Stimulated activated CD4-positive, alpha-beta T cell treated with anti-CD3 and anti-CD28 coated beads, Interleukin-1b, Interleukin-23, amount 100 ng/mL, for 1 hour (primary cell): Measurements from ENCODE around the gene FAM50A.

Experiments
- DNase-seq, 2 donors: peaks; one replicate each; pipeline ENCODE4 v3.0.0-alpha.2; 2020; ENCODE audit warnings: low read depth in 2 of 2

Gene FAM50A

DNA sequence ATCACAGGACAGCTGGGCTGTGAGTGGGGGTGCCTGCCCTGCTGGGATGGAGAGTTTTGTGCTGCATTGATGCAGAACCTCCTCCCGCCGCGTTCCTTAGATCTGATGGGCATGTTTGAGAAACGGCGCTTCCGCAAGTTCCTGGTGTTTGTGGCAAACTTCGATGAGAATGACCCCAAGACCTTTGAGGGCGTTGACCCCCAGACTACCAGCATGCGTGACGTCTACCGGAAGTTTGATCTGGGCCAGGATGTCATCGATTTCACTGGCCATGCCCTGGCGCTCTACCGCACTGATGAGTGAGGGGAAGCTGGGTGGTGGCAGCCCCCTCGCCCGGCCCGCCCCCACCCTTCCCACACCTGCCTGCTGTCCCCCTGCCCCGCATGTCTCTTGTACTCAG is 4.1 kb upstream of the FAM50A start:
- DNase-seq, result no peak

DNA sequence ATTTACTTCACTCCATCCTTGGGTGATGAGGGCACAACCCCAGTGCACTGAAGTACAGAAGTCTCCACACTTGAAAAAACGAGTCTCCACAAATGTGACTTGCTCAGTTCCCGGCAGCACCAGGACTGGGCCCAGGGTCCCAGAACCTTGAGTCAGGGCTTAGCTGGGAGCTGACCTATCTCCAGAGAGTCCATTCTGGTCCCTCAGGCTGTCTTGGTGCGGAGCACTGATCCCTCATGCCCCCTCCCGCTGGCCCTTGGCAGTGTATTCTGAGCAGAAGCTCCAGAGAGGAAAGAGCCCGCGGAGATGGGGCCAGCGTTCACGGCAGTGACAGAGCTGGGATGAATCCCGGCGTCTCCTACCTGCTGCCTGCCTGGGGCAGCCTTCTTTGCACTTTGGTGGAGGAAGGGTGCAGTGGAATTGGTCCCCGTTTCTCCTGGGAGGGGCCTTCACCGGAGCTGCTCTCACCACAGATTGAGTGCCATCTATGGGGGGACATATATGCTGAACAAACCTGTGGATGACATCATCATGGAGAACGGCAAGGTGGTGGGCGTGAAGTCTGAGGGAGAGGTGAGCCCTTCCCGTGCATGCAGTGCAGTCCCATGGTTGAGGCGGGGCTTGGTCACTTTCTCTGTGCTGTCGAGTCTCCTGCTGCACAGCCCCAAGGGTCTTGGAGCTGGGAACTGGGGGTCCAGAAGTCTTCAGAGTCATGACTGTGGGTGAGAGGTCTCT is 3.2 kb upstream of the FAM50A start:
- no peak for DNase-seq

DNA sequence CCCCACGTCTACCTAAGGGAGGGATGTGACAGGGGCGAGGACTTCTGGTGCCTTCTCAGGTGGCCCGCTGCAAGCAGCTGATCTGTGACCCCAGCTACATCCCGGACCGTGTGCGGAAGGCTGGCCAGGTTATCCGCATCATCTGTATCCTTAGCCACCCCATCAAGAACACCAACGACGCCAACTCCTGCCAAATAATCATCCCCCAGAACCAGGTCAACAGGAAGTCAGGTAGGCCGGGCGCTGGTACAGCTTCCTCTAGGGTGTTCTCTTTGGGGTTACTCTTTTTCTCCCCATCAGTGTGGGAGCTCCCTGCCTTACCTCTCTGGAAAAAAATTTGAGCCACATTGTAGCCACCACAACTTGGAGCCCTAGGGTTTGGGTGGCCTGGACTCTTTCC is 2.4 kb upstream of the FAM50A start:
- no peak for DNase-seq

DNA sequence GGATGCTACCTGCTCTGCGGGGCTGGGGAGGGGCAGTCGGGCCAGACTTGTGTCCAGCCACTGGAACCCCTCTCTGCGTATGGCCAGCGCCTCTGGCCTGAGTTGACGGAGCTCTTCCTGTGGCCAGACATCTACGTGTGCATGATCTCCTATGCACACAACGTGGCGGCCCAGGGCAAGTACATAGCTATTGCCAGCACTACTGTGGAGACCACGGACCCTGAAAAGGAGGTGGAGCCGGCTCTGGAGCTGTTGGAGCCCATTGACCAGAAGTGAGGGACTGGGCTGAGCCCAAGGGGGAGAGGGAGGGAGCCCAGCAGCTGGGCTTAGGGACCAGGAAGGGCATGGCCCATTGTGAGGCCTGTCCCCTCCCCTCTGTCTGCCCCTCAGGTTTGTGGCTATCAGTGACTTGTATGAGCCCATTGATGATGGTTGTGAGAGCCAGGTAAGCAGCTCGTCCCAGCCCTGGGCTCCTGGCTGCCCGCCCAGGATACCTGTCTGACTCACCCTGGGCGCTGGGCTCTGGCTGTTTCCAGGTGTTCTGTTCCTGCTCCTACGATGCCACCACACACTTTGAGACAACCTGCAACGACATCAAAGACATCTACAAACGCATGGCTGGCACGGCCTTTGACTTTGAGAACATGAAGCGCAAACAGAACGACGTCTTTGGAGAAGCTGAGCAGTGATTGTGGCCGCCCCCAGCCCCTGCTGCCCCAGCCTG is 1.8 kb upstream of the FAM50A start:
- DNase-seq, result no peak

DNA sequence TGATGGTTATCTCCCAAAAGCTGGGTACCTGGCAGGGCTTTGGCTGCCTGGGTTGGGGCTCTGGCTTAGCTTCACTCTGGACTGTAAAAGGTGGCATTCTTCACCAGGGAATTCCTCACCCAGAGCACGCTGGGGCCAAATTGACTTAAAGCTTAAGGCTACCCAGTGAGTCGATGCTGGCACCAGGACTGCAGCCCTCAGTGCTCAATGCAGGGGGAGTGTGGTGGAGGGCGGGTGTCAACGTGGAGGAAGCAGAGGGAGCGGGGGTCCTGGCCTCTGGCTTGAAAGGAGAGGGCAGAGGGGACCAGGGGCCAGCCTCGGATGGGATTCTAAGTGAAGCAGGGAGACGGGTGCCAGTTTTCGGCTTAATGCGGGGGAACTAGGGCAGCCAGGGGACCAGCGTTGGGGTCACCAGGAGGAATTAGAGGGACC is 446 bp upstream of the FAM50A start:
- no peak for DNase-seq

DNA sequence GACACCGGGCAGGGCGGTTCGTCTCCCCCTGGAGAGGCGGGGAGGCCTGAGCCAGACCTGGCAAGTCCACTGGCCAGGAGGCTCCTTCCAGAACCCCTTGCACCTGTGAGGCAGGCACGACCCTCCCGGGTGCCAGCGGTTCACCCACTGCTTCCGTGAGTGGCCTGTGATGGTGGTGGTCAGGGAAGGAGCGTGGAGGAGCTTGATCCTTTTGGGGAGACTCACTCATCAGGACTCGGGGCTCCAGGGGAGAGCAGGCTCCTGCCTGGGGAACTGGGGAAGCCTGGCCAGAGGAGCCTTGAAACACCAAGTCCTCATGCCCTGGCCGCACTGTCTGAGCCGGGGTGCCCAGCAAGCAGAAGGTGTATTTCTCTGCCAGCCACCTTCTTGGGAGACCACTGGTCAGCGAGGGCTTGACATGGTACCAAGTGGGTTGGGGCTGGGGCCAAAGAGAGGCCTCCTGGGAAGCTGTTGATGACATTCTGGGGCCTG is 860 bp downstream of the FAM50A start:
- no peak for DNase-seq

DNA sequence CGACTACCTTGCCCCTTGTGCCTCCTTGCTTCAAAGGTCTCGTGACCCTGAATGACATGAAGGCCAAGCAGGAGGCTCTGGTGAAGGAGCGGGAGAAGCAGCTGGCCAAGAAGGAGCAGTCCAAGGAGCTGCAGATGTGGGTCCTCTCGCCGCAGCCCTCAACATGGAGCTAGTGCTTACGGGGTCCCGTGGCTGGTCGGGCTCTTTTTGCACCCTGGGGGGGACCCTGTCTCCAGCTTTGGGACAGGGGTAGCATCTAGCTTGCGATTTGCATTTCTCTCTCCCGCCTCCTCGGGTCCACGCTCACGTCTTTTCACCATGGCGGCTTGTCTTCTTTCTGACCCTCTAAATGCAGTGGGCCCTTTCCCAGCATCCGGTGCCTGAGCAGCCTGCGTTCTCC is 1.8 kb downstream of the FAM50A start:
- DNase-seq, result no peak

DNA sequence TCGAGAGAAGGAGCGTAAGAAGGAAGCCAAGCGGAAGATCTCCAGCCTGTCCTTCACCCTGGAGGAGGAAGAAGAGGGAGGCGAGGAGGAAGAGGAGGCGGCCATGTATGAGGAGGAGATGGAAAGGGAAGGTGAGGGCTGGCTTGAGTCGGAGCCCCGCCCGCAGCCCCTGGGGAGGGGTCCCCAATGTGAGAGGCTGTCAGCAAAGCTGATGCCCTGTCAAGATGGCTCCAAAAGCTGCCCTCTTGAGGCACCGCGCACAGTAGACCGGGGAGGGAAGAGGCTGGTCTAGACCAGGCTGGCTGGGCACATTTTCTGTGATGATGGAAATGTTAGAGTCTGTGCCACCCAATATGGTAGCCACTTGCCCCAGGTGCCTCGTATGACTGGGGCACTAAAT is 2.5 kb downstream of the FAM50A start:
- DNase-seq, result no peak

DNA sequence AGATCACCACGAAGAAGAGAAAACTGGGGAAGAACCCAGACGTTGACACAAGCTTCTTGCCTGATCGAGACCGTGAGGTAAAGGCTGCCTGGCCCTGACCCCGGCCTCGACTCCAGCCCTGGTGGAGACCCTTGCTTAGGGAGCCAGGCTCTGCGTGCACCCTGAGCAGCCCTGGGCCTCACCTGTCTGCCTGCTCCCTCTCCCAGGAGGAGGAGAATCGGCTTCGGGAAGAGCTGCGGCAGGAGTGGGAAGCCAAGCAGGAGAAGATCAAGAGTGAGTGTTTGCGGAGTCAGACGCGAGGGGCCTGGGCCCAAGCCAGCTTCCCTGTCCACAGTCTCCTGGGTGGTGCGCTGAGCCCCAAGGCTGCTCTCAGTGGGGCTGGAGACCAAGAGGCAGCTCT is 4.5 kb downstream of the FAM50A start:
- DNase-seq, result no peak

DNA sequence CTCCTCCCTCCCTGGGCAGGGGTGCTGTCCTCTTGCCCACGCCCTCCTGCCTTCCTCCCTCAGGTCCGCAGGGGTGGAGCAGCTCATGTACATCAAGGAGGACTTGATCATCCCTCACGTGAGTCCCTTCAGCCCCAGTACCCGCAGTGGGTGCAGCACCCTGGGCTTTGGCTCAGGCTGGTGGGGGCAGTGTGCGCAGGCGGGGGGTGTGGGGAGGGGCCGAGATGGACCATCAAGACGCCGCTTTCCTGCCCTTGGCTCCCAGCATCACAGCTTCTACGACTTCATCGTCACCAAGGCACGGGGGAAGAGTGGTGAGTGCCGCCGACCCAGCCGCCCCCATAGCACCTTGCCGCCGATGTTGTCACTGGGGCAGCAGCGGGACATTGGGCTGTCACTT is 5.7 kb downstream of the FAM50A start:
- DNase-seq, result no peak

DNA sequence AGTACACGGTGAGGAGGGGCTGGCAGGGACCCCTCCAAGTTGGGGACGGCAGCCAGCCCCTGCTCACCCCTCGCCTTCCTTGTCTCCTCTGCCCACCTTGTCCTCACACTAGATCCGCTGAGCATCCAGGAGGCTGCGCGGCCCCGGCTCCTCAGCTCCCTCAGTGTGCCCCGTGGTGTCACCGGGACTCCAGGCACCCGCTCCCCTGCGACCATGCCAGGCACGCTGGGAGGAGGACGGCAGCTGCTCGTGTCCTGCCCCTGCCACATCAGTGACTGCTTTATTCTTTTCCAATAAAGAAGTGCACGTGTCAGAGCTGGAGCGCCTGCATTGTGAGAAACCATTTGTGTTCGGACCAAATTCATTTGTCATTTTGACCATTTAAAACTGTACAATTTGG is 6.4 kb downstream of the FAM50A start:
- DNase-seq, result no peak

DNA sequence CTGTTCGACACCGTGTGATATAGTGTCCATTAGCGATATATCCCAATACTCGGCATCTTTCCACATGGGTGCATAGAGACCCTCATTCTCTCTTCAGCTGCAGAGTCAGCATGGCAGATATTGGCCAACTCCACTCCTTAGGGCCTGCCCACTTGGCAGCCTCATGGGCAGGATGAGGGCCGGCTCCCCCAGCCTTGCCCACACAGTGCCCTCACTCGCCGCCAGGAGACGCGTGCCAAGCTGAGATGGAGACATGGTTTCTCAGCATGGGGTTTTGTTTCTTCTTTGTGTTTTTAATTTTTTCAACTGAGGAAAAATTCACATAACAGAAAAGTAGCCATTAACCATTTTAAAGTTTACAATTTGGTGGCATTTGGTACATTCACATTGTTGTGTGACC is 8.9 kb downstream of the FAM50A start:
- DNase-seq, result no peak

DNA sequence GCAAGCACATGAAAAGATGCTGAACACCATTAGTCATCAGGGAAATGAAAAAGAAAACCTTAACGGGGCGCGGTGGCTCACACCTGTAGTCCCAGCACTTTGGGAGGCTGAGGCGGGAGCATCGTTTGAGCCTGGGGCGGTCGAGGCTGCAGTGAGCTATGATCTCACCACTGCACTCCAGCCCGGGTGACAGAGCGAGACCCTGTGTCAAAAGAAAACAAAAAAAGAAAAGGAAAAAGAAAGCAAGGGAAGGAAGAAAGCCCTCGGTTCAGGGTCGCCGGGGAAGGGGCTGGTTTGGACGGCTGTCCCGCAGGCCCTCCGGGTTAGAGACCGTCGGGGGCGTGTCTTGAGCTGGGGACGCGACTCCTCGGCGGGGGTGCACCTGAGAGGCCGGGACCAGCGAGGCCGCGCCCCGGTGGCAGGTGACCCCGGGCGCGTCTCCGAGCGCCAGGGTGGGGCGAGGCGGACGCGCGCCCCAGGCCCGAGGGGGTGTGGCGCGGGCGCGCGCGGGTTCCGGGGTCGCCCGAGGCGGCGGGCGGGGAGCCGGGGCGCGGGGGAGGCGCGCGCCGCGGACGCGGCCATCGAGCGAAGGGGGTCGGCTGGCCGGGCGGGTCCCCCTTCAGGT is 13.7 kb downstream of the FAM50A start:
- no peak for DNase-seq

DNA sequence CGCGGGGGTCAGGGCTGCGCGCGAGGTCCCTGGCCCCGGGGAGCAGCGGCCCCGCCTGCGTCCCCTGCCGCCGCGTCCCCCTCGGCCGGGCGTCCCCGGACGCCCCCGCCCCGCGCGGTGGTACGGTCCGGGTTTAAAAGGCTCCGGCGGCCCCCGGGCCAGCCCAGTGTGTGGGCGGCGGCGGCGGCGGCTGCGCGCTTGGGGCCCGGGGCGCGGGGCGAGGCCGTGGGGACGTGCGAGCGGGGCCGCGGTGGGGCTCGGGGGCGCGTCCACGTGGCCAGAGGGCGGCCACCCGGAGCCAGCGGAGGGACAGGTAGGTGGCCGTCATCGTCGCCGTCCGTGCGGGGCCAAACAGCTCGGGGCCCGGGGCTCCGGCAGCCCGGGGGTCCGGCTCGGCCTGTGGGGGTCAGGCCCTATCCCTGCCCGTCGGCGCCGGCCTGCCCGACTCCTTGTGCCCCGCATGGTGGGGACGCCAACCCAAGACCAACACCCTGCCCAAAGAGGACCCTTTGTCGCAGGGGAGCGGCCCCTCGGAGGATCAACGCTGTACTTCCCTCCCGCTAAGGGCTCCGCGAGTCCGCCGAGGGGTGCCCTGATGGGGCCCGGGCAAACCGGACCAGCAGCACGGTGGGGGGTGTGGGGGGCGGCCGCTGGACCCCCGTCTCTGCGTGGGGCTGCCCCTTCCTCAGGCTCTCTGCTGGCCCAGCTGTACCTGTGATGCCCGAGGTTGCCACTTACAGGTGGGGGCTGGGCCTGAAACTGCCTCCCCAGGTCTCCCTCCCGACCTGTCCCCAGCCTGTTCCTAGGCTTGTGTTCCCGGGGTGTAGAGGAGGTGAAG is 14.4 kb downstream of the FAM50A start, which contains the start of gene PLXNA3:
TSS of gene PLXNA3 (plus strand) at position 166 of the 838 bp plus-strand sequence. CDS start 1,903 bp downstream, outside the sequence.
- DNase-seq, result peak; percentile 34 to 53

DNA sequence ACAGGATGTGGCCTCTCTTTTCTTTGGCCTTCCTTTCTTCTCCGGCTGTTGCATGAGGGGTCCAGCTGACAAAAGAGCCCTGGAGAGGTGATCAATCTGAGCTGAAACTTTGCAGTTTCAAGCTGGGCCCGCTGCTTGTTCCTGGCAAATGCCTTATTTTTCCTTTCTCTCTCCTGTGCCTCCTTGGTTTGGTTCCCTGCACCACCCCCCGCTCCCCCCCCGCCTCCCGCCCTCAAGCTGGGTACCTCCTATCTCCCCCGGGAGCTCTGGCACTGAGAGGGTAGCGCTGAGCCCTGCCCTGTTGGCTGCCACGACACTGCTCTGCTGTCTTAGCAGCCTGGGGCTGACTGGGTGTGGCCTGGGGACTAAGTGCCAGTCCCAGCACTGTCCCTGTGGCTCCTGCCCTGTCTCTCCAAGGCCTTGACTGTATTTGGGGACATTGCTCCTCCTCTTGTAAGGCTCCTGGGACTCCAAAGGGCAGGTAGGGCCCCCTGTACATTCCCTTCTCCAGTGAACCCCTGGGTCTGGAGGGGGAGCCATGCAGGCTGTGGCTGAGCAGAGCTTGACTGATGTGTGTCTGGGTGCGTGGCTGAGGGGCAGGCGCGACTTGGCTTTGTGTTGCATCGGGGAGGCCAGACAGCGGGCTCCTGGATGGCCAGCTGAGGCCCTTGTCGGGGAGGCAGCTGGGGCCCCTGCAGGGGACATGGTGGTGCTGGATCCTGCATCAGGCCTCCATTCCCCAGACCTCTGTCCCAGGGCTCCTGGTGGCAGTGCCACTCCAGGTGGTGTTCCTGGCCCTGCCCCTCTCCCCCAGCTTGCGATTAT is 15.2 kb downstream of the FAM50A start:
- no peak for DNase-seq

DNA sequence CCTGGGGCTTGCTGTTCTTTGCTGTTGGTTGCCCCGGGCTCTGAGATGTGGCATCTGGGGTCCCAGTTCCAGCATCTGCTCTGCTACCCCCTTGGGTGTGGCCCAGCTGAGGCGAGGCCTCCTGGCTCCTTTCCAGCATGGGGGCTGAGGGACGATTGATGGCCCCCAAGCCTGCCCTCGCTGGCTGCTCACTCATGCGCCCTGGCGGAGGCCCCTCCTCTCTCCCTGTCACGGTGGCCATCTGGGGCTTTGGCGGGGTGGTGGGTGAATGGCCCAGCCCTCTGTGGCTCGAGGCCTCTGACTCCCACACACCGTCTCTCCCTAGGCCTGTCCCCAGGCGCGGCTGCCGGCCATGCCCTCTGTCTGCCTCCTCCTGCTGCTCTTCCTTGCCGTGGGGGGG is 15.9 kb downstream of the FAM50A start:
- no peak for DNase-seq

DNA sequence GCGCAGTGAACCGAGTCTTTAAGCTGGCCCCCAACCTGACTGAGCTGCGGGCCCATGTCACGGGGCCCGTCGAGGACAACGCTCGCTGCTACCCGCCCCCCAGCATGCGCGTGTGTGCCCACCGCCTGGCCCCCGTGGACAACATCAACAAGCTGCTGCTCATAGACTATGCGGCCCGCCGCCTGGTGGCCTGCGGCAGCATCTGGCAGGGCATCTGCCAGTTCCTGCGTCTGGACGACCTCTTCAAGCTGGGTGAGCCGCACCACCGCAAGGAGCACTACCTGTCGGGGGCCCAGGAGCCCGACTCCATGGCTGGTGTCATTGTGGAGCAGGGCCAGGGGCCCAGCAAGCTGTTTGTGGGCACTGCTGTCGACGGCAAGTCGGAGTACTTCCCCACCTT is 16.4 kb downstream of the FAM50A start:
- no peak for DNase-seq

DNA sequence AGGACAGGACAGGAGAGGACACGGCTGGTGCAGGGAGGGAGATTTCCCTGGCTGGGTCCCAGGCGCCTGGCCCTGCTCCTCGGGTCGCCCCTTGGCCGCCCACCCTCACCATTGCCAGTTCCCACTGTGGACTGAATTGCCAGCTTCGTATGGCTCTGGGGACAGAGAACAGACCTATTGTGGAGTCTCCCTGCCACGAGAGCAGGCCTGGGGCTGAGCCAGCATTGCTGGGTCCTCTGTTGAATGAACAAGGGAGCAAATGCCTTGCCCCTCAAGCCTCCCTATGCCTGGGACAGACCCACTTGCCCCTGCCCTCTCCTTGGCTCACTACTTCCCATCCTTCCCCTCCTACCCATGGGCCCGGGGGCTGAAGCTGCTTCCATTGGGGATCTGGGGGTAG is 18.5 kb downstream of the FAM50A start:
- no peak for DNase-seq

DNA sequence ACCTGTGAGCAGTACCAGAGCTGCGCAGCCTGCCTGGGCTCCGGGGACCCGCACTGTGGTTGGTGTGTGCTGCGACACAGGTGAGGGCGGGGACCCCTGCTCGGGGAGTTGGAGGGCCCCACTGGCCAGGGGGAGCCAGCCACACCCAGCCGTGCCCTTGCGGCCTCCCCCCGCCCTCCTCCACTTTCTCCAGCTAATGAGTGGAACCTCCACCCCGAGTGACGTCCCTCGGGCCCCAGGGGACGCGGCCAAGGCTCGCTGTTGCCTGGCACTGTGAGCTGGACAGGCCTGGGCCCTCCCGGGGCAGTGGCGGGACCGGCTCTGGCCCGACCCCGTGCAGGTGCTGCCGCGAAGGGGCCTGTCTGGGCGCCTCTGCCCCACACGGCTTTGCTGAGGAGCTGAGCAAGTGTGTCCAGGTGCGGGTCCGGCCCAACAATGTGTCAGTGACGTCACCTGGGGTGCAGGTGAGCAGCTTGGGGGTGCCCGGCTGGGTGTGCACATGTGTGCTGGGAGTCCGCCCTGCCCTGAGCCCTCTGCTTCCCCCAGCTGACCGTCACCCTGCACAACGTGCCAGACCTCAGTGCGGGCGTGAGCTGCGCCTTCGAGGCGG is 19.8 kb downstream of the FAM50A start:
- DNase-seq, result no peak

DNA sequence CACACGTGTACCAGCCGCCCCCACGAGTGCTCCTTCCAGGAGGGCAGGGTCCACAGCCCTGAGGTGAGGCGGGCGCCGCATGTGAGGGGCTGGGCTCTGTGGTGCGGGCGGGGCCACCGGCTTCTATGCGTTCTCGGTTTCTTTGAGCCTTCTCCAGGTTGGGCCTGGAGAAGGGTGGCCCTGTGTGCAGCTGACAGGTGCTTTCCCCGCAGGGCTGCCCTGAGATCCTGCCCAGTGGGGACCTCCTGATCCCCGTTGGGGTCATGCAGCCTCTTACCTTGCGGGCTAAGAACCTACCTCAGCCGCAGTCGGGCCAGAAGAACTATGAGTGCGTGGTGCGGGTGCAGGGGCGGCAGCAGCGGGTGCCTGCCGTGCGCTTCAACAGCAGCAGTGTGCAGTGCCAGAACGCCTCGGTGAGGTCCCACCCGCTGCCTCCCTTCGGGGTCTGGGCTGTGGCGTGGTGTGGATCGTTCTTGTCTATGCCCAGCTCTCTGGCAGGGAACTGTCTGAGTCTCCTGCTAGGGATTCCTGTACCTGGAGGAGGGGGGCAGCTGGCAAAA is 20.9 kb downstream of the FAM50A start:
- no peak for DNase-seq
